ENCODE results near the gene SLX4IP. TPM values are rescaled to one million over a fixed set of nuclear protein-coding genes. Genes with fewer than 3 reads are reported as not detected.

Gene SLX4IP
- total RNA-seq, 2 experiments from 2014 or later, result 4.9 to 5.2 TPM

- Mint-ChIP-seq H3K27me3 (ENCODE audit: low read depth) (no peaks in the 10 kb centered on the region), H3K4me1 (ENCODE audit: low read depth) (peaks cover 49% of the 10 kb centered on the region), H3K9me3 (no peaks in the 10 kb centered on the region), H3K36me3 (ENCODE audit: low read depth) (peaks cover 10% of the 10 kb centered on the region), H3K4me3 (no peak overlapping the region), H3K27ac (no peak overlapping the region)
- DNase-seq, result no peak
- intact Hi-C loops (cut with micrococcal nuclease), result loop anchor here (1.0 kb wide), 1 partner anchor 79 kb away; no protein-coding TSS in a partner anchor
- CTCF ChIA-PET, result interaction anchor here (0.5 to 4.9 kb wide), 5 partner anchors 9 to 452 kb away, joined by 3 to 36 read pairs (median 4); no protein-coding TSS in a partner anchor
Observed at GRCh38 chr20:10430704-10431103, 4.4 kb upstream of the SLX4IP start.

DNA sequence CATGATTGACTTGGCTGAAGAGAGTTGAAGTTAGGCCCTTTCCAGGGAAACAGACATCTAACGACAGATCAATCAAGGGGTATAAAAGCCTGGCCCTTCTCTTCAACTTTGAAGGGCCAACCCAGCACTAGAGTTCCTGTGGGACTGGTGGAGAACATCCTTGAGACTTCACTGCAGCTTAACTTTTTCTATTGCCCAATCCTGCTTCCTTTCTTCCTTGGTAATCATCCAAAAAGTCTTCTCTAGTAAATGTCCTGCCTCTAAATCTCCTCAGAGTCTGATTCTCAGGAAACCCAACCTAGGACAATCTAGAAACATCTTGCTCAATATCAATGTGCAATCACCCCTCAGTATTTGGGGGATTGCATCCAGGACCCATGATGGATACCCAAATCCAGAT lies 3.0 kb upstream of the SLX4IP start:
- CTCF ChIA-PET, result no interaction called here
- Mint-ChIP-seq H3K27ac (peak overlapping the region; percentile 58), H3K9me3 (no peaks in the 10 kb centered on the region), H3K36me3 (ENCODE audit: low read depth) (peaks cover 8% of the 10 kb centered on the region), H3K4me1 (ENCODE audit: low read depth) (peaks cover 51% of the 10 kb centered on the region), H3K27me3 (ENCODE audit: low read depth) (no peaks in the 10 kb centered on the region), H3K4me3 (peak overlapping the region; percentile 18)
- no peak for DNase-seq
- intact Hi-C loops (cut with micrococcal nuclease), result no loop called here

GRCh38 chr20:10433014-10433622 lies 2.0 kb upstream of the SLX4IP start:
- intact Hi-C loops (cut with micrococcal nuclease), result no loop called here
- H3K36me3 Mint-ChIP-seq (ENCODE audit: low read depth), result peaks cover 8% of the 10 kb centered on the region

GRCh38 chr20:10433623-10434466 lies 1.3 kb upstream of the SLX4IP start, which contains the start of gene MKKS:
Gene MKKS (minus strand): TSS chr20:10434222. CDS start chr20:10413514, 20,708 bp downstream.
- Mint-ChIP-seq H3K27me3 (ENCODE audit: low read depth) (no peaks in the 10 kb centered on the region), H3K4me3 (peak within 1 kb of the TSS; percentile 95), H3K4me1 (ENCODE audit: low read depth) (peaks cover 55% of the 10 kb centered on the region), H3K9me3 (no peaks in the 10 kb centered on the region), H3K36me3 (ENCODE audit: low read depth) (peaks cover 10% of the 10 kb centered on the region), H3K27ac (peak within 1 kb of the TSS; percentile 96)
- intact Hi-C loops (cut with micrococcal nuclease), result loop anchor here (1.0 to 2.0 kb wide), 7 partner anchors 19 to 240 kb away; partner anchors contain the start of gene SNAP25
- peak; percentile 89 for DNase-seq
- CTCF ChIA-PET, result interaction anchor here (1.0 to 1.3 kb wide), 2 partner anchors 9 to 102 kb away, joined by 3 read pairs; no protein-coding TSS in a partner anchor

More at GRCh38 chr20:10433014-10433622, 2.0 kb upstream of the SLX4IP start:
- Mint-ChIP-seq H3K9me3 (no peaks in the 10 kb centered on the region), H3K4me3 (peak overlapping the region; percentile 95), H3K4me1 (ENCODE audit: low read depth) (peaks cover 54% of the 10 kb centered on the region), H3K27me3 (ENCODE audit: low read depth) (no peaks in the 10 kb centered on the region), H3K27ac (peak overlapping the region; percentile 96)
- DNase-seq, result no peak
- CTCF ChIA-PET, result interaction anchor here (1.3 kb wide), 1 partner anchor 8 kb away, joined by 3 read pairs; no protein-coding TSS in a partner anchor

DNA sequence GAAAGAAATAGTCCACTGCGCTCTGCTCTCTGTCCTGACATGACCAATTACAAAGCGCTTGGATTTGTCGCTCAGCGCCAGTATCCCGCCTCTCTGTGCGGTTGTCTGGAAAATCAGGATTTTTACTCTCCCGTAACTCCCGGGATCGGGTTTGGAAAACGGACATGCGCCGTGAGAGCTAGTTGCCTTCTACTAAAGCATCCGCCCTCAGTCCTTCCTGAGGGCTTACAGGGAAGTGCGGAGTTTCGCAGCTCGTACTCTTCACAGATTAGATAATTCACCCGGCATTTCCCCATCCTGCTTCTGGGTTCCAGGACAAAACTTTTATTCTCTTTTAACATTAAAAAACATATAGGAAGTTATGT lies 656 bp upstream of the SLX4IP start:
- peaks cover 9% of the 10 kb centered on the region for H3K36me3 Mint-ChIP-seq (ENCODE audit: low read depth)
- H3K9me3 Mint-ChIP-seq, result no peaks in the 10 kb centered on the region
- CTCF ChIA-PET, result interaction anchor here (1.0 to 1.3 kb wide), 2 partner anchors 9 to 102 kb away, joined by 3 read pairs; no protein-coding TSS in a partner anchor
- H3K4me1 Mint-ChIP-seq (ENCODE audit: low read depth), result peaks cover 49% of the 10 kb centered on the region
- H3K27ac Mint-ChIP-seq, result peak overlapping the region; percentile 96
- peak; percentile 90 for DNase-seq
- no peaks in the 10 kb centered on the region for H3K27me3 Mint-ChIP-seq (ENCODE audit: low read depth)
- intact Hi-C loops (cut with micrococcal nuclease), result loop anchor here (1.0 to 2.0 kb wide), 7 partner anchors 18 to 240 kb away; partner anchors contain the start of gene SNAP25
- peak overlapping the region; percentile 95 for H3K4me3 Mint-ChIP-seq

DNA sequence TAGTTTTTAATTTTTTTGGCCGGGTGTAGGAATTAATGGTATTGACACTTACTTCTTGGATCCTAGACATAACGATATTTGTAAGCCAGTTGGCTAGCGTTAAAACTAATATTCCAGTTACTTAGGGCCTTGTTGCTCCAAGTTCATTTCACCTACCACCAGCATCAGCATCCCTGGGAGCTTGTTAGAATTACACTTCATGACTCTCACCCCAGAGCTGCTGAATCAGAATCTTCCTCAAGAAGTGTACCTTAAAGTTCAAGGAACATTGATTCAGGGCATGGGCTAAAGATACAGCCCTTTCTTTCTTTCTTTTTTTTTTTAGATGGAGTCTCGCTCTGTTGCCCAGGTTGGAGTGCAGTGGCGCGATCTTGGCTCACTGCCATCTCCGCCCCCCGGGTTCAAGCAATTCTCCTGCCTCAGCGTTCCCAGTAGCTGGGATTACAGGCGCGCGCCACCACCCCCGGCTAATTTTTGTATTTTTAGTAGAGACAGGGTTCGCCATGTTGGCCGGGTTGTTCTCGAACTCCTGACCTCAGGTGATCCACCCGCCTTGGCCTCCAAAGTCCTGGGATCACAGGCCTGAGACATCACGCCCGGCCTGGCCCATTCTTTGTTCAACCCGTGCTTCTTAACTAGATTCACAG lies 1.1 kb downstream of the SLX4IP start:
- intact Hi-C loops (cut with micrococcal nuclease), result loop anchor here (5.0 kb wide), 1 partner anchor 1456 kb away; no protein-coding TSS in a partner anchor
- CTCF ChIA-PET, result interaction anchor here (1.0 to 1.7 kb wide), 3 partner anchors 9 to 17 kb away, joined by 4 to 7 read pairs (median 4); no protein-coding TSS in a partner anchor
- Mint-ChIP-seq H3K4me3 (peak overlapping the region; percentile 38), H3K36me3 (ENCODE audit: low read depth) (peaks cover 7% of the 10 kb centered on the region), H3K27ac (no peak overlapping the region), H3K4me1 (ENCODE audit: low read depth) (peaks cover 35% of the 10 kb centered on the region), H3K9me3 (no peaks in the 10 kb centered on the region), H3K27me3 (ENCODE audit: low read depth) (no peaks in the 10 kb centered on the region)
- no peak for DNase-seq

DNA sequence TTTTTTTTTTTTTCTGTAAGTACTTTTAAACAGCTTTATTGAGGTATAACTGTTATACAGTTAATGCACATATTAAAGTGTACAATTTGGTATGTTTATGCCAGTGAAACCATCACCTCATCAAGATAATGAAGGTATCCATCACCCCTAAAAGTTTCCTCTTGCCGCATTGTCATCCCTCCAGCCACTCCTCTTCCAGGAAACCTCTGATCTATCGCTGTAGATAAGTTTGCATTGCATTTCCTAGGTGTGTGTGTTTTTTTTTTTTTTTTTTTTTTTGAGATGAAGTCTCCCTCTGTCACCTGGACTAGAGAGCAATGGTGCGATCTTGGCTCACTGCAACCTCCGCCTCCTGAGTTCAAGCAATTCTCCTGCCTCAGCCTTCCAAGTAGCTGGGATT lies 3.1 kb downstream of the SLX4IP start:
- no peak overlapping the region for H3K27ac Mint-ChIP-seq
- H3K9me3 Mint-ChIP-seq, result no peaks in the 10 kb centered on the region
- H3K27me3 Mint-ChIP-seq (ENCODE audit: low read depth), result no peaks in the 10 kb centered on the region
- DNase-seq, result no peak
- peaks cover 21% of the 10 kb centered on the region for H3K4me1 Mint-ChIP-seq (ENCODE audit: low read depth)
- CTCF ChIA-PET, result no interaction called here
- peaks cover 3% of the 10 kb centered on the region for H3K36me3 Mint-ChIP-seq (ENCODE audit: low read depth)
- intact Hi-C loops (cut with micrococcal nuclease), result loop anchor here (5.0 kb wide), 1 partner anchor 1454 kb away; no protein-coding TSS in a partner anchor
- no peak overlapping the region for H3K4me3 Mint-ChIP-seq

DNA sequence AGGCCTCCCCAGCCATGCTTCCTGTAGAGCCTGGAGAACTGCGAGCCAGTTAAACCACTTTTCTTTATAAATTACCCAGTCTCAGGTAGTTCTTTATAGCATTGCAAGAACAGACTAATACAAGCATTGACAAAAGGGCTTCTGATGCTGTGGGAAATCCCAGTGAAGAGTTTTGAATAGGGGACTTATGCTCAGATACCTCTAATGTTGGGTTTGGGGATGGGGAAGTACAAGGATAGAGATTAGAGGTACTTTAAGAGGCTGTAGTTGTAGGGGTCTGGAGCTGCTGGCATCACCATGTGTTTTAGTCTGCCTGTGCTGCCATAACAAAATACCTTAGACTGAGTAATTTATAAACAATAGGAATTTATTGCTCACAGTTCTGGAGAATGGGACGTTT lies 8.8 kb downstream of the SLX4IP start:
- Mint-ChIP-seq H3K27me3 (ENCODE audit: low read depth) (no peaks in the 10 kb centered on the region), H3K4me3 (no peak overlapping the region), H3K36me3 (ENCODE audit: low read depth) (peaks cover 7% of the 10 kb centered on the region), H3K9me3 (no peaks in the 10 kb centered on the region), H3K27ac (no peak overlapping the region), H3K4me1 (ENCODE audit: low read depth) (peaks cover 26% of the 10 kb centered on the region)
- DNase-seq, result no peak
- CTCF ChIA-PET, result interaction anchor here (1.4 kb wide), 1 partner anchor 17 kb away, joined by 3 read pairs; no protein-coding TSS in a partner anchor
- intact Hi-C loops (cut with micrococcal nuclease), result no loop called here

GRCh38 chr20:10445758-10446157 lies 10.7 kb downstream of the SLX4IP start:
- H3K27ac Mint-ChIP-seq, result no peak overlapping the region
- H3K9me3 Mint-ChIP-seq, result no peaks in the 10 kb centered on the region
- no peak overlapping the region for H3K4me3 Mint-ChIP-seq
- intact Hi-C loops (cut with micrococcal nuclease), result no loop called here
- peaks cover 26% of the 10 kb centered on the region for H3K4me1 Mint-ChIP-seq (ENCODE audit: low read depth)
- H3K36me3 Mint-ChIP-seq (ENCODE audit: low read depth), result peaks cover 7% of the 10 kb centered on the region
- CTCF ChIA-PET, result no interaction called here
- no peak for DNase-seq
- H3K27me3 Mint-ChIP-seq (ENCODE audit: low read depth), result no peaks in the 10 kb centered on the region

- Mint-ChIP-seq H3K9me3 (no peaks in the 10 kb centered on the region), H3K36me3 (ENCODE audit: low read depth) (peaks cover 7% of the 10 kb centered on the region), H3K4me3 (peak overlapping the region; percentile 64), H3K4me1 (ENCODE audit: low read depth) (peaks cover 26% of the 10 kb centered on the region), H3K27me3 (ENCODE audit: low read depth) (no peaks in the 10 kb centered on the region), H3K27ac (peak overlapping the region; percentile 59)
- CTCF ChIA-PET, result no interaction called here
- DNase-seq, result peak; percentile 76
- intact Hi-C loops (cut with micrococcal nuclease), result loop anchor here (1.0 kb wide), 2 partner anchors 12 to 96 kb away; partner anchors contain the start of gene SLX4IP
Observed at GRCh38 chr20:10447028-10447427, 11.9 kb downstream of the SLX4IP start.

DNA sequence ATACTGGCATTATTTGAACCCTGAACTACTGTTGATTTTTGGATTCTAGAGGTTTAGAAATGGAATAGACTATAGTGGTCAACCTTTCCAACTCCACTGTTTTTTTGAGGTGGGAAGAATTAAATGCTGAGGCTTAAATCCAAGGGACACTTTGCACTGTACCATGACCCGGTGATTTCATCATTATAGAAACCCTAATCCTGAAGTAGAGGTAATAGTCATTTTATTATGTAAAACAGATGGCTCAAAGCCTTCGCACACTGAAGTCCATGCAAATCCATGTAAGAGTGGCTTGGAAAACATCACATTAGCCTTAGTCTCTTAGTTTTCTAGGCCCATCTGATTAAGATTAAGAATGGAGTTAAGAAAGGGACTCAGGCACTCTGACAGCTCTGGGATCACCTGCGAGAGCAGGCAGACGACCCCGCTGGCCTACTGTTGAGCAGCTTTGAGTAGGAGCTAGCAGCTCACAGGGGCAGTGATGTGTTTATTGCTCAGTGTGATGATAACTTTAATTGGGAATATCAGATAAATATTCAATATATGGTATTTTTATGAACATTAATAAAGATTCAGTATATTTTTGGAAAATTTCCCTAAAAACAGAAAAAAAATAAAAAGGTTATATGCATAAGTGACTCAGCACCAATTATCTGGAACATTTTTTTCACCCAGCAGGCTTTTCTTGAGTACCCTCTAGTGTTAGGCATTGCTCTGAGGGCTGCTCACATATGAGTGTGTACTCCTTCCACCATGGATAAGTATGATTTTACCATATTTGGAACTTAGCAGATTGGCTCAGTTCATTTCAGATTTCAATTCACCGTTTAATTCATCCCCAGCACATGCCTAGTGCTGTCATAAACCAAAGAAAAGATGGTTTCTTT lies 13.4 kb downstream of the SLX4IP start:
- Mint-ChIP-seq H3K4me3 (no peak overlapping the region), H3K27ac (no peak overlapping the region)

More for the DNA sequence above, 13.4 kb downstream of the SLX4IP start:
- H3K9me3 Mint-ChIP-seq, result no peaks in the 10 kb centered on the region
- CTCF ChIA-PET, result interaction anchor here (0.6 to 0.7 kb wide), 2 partner anchors 12 to 57 kb away, joined by 3 to 7 read pairs; no protein-coding TSS in a partner anchor
- H3K4me1 Mint-ChIP-seq (ENCODE audit: low read depth), result peaks cover 29% of the 10 kb centered on the region
- no peak for DNase-seq
- no peaks in the 10 kb centered on the region for H3K27me3 Mint-ChIP-seq (ENCODE audit: low read depth)
- intact Hi-C loops (cut with micrococcal nuclease), result no loop called here
- H3K36me3 Mint-ChIP-seq (ENCODE audit: low read depth), result peaks cover 5% of the 10 kb centered on the region
